GM12801 (cell line): ENCODE data around the gene SNX20.

Source experiments
- TF ChIP-seq, protein P1 (sequence below): IDR thresholded peaks from one replicate; pipeline ENCODE4 v1.5.1; 2011; ENCODE audit warnings: control low read depth; ENCODE audit not compliant: insufficient read length; ENCODE audit errors: extremely low read depth

The SNX20 gene

DNA sequence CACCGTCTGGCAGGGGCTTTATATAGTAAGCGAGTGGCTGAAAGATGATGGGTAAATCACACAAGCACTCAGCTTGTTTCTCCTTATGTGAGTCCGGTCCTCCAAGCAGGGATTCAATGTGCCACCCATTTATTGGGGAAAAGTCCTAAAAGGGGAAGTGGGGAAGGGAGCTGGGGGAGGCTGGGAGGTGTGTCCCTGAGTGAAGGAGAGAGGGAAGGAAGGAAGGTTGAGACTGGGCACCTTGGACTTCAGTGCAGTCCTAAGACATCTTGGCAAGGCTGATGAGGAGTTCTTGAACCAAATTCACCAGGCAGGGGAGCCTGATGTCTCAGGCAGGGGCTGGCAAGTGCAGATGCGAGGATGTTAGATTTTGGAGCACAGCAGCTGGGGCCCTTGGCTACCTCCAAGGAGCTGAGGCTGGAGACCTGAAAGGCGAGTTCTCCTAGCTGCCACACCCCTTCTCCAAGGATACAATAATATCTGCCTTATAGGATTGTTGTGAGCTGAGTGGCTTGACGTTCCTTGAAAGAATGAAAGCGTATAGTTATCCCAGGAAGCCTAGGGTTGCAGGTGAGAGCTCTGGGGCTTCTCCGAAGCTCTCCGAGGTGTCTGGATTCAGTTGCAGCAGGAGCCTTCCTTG lies 37.8 kb upstream of the SNX20 start:
- TF ChIP-seq, protein P1, sequence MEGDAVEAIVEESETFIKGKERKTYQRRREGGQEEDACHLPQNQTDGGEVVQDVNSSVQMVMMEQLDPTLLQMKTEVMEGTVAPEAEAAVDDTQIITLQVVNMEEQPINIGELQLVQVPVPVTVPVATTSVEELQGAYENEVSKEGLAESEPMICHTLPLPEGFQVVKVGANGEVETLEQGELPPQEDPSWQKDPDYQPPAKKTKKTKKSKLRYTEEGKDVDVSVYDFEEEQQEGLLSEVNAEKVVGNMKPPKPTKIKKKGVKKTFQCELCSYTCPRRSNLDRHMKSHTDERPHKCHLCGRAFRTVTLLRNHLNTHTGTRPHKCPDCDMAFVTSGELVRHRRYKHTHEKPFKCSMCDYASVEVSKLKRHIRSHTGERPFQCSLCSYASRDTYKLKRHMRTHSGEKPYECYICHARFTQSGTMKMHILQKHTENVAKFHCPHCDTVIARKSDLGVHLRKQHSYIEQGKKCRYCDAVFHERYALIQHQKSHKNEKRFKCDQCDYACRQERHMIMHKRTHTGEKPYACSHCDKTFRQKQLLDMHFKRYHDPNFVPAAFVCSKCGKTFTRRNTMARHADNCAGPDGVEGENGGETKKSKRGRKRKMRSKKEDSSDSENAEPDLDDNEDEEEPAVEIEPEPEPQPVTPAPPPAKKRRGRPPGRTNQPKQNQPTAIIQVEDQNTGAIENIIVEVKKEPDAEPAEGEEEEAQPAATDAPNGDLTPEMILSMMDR, result no peak

DNA sequence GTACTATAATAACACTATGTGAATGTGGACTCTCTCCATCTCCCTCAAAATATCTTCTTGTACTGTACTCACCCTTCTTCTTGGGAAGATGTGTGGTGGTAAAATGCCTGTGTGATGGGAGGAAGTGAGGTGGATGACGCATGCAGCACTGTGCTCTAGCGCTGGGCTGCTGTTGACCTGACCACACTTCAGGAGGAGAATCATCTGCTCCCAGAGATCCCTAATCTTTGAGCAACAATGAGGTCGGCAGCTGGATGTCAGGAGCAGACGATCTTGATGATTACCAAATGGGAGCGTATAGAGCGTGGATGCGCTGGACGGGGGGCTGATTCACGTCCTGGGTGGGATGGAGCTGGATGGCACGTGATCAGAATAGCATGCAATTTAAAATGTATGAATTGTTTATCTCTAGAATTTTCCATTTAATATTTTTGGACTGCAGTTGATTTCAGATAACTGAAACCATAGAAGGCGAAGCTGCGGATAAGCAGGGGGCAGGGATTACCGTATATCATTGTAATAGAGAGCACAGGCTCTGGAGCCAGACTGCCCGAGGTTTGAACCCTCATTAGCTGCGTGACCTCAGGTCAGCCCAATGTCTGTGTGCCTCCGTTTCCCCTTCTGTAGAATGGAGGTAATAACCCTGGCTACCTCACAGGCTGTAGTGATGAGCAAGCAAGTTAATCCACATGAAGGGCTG lies 37.1 kb upstream of the SNX20 start:
- TF ChIP-seq, protein P1, result no peak

DNA sequence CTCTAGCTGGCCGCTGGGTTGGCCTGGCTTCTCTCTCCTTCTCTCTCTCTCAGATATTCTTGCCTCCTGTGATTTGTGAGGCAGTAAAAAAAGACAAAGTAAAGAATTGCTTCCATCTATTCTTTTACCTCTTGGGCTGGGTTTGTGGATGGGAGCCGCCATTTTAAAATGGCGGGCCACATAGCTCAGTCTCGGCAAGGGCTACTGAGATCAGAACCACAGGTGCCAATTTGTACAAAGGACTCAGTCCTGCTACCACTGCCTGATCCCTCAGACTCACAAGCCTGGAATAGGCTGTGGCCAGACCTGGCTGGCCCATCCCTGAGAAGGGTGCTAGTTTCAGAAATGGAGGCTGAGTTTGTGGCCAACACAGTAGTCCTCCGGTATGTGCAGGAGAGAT lies 36.4 kb upstream of the SNX20 start:
- TF ChIP-seq, protein P1, result no peak

DNA sequence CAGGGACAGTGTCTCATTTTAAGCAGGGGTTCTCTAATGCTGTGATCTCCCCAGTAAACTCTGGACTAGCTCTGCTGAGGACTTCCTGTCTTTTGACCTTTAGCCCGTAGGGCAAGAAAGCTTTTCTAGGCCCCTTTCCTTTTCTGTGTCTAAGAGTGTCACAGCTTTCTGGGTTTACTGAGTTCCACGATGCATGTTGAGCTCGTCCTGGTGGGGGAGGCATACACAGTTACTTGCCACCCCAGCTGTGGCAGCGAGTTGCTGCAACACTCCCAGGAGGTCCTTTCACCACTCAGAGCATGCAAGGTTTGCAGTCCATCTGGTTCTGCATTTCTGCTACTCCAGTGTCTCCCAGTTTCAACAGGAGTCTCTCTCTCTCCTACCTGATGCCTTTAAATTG lies 36.0 kb upstream of the SNX20 start:
- TF ChIP-seq, protein P1, result no peak

DNA sequence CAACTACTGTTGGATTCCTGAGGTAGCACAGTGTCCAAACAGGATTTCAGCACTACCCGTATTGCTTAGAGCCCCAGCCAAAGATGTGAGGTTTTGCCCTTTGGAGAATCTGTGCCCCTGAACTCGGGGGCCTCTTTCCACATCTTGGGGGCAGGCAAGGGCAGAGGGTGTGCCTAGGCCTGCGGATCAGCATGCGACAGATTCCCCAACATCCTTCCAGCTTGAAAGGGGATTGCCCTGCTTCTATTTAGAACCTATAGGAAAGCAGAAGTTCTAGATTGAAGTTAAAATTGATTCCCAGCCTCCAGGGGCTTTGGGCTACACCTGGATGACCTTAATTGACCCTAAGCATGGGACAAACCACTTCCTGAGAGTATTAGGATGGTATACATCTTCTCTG lies 31.8 kb upstream of the SNX20 start:
- TF ChIP-seq, protein P1, result no peak

DNA sequence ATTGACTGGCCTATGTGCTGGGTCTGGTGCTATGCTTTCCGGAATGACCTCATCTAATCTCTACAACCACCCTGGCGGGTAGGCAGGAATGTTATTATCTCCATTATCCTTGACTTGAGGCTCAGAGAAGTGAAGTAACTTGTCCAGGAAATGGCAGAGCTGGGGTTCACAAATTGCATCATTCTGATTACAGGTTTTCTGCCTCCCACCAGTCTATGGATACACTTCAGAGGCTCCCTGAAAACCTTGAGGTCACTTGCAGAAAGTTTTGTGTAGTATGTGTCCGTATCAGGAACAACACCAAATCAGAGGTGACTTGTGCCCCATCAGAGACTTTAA lies 31.4 kb upstream of the SNX20 start:
- TF ChIP-seq, protein P1, result no peak

DNA sequence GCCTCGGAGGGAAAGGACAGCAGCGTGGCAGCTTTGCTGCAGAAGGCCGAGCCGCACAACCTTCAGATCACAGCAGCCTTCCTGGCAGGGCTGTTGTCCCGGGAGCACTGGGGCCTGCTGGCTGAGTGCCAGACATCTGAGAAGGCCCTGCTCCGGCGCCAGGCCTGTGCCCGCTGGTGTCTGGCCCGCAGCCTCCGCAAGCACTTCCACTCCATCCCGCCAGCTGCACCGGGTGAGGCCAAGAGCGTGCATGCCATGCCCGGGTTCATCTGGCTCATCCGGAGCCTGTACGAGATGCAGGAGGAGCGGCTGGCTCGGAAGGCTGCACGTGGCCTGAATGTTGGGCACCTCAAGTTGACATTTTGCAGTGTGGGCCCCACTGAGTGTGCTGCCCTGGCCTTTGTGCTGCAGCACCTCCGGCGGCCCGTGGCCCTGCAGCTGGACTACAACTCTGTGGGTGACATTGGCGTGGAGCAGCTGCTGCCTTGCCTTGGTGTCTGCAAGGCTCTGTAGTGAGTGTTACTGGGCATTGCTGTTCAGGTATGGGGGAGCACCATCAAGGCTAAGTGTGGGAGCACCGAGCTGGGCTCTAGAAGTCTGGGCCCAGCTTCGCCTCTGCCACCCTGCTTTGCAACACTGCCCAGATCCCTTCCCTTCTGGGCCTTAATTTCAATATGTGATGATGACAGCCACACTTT lies 30.9 kb upstream of the SNX20 start:
- TF ChIP-seq, protein P1, result no peak
